AG09309 (cell line): ENCODE measurements around the gene OR52N5.

Experiments
- DNase-seq: peaks from one replicate; pipeline ENCODE4 v3.0.0-alpha.2; 2010; ENCODE audit warnings: low read depth
- H3K4me3 ChIP-seq: 2 replicates; pipeline ENCODE4 v1.5.1; 2011; ENCODE audit warnings: mild to moderate bottlenecking, low read depth, low read length, moderate library complexity; ENCODE audit not compliant: control insufficient read depth
- CTCF ChIP-seq: IDR thresholded peaks from 2 replicates; pipeline ENCODE4 v1.5.1; 2011; ENCODE audit warnings: mild to moderate bottlenecking, low read depth, low read length, inconsistent platforms; ENCODE audit not compliant: insufficient read depth, control insufficient read depth; ENCODE audit errors: missing control alignments

OR52N5 gene

GRCh38 chr11:5783255-5783654 is at the start of gene OR52N5:
Gene OR52N5, minus strand, starts transcription at chr11:5783355. Its CDS starts 4,721 bp downstream, at chr11:5778634.
- DNase-seq, result no peak
- no peak for TF ChIP-seq CTCF
- H3K4me3 ChIP-seq, result no peak within 1 kb of the TSS

GRCh38 chr11:5831196-5831829 is 48.2 kb upstream of the OR52N5 start:
- TF ChIP-seq CTCF, result no peak
- DNase-seq, result no peak
- no peak overlapping the region for H3K4me3 ChIP-seq

- TF ChIP-seq CTCF, result no peak
- DNase-seq, result no peak
- no peak overlapping the region for H3K4me3 ChIP-seq
These were observed 35.2 kb upstream of the OR52N5 start for GRCh38 chr11:5818245-5818886.

GRCh38 chr11:5815534-5815933 is 32.4 kb upstream of the OR52N5 start:
- no peak for DNase-seq
- no peak overlapping the region for H3K4me3 ChIP-seq
- TF ChIP-seq CTCF, result no peak

GRCh38 chr11:5809905-5810795 is 27.0 kb upstream of the OR52N5 start:
- no peak overlapping the region for H3K4me3 ChIP-seq
- TF ChIP-seq CTCF, result no peak

GRCh38 chr11:5809122-5809519 is 26.0 kb upstream of the OR52N5 start:
- no peak for DNase-seq
- no peak for TF ChIP-seq CTCF
- peak overlapping the region; percentile 34 for H3K4me3 ChIP-seq

More at GRCh38 chr11:5809905-5810795, 27.0 kb upstream of the OR52N5 start:
- DNase-seq, result no peak
